K562 (cell line): ENCODE results near the gene USP15. TPM values are rescaled to one million over a fixed set of nuclear protein-coding genes. Genes with fewer than 3 reads are reported as not detected.

Experiments
- ATF1 ChIP-seq, 2 experiments: fragments of 450-650 bp in 1 of 2; IDR thresholded peaks; 2 replicates each; pipeline ENCODE4 v1.6.1; 2016; ENCODE audit warnings: missing compliant biosample characterization in 1 of 2, missing genetic modification characterization in 1 of 2
- BACH1 ChIP-seq: fragments of 200-800 bp; sonication (Bioruptor generic); IDR thresholded peaks from 2 replicates; pipeline ENCODE4 v1.6.1; 2016; ENCODE audit warnings: missing genetic modification characterization, missing compliant biosample characterization
- DMBX1 ChIP-seq: fragments of 250-450 bp; sonication (Bioruptor Pico); IDR thresholded peaks from 2 replicates; pipeline ENCODE4 v1.8.0; 2022; ENCODE audit warnings: inconsistent platforms, mild to moderate bottlenecking, moderate library complexity, borderline replicate concordance
- EWSR1 ChIP-seq: fragments of 450-650 bp; IDR thresholded peaks from 2 replicates; pipeline ENCODE4 v1.6.1; 2018; ENCODE audit warnings: borderline replicate concordance, mild to moderate bottlenecking, low read depth, moderate library complexity; ENCODE audit not compliant: partially characterized antibody
- KAT7 ChIP-seq: sonication (generic); formaldehyde crosslinking; IDR thresholded peaks from 2 replicates; pipeline ENCODE4 v1.8.0; 2022; ENCODE audit warnings: missing genetic modification reagents, mild to moderate bottlenecking, borderline replicate concordance
- MECOM ChIP-seq: fragments of 250-450 bp; sonication (Bioruptor Pico); IDR thresholded peaks from 2 replicates; pipeline ENCODE4 v1.8.0; 2022; ENCODE audit warnings: inconsistent platforms
- NCOA2 ChIP-seq, 2 experiments: fragments of 450-650 bp; IDR thresholded peaks; 2 replicates each; pipeline ENCODE4 v1.6.1; 2018; ENCODE audit warnings: mild to moderate bottlenecking in 2 of 2, moderate library complexity in 1 of 2; ENCODE audit not compliant: partially characterized antibody in 2 of 2
- NCOA4 ChIP-seq: fragments of 450-650 bp; IDR thresholded peaks from 2 replicates; pipeline ENCODE4 v1.6.1; 2018; ENCODE audit warnings: mild to moderate bottlenecking; ENCODE audit not compliant: partially characterized antibody
- NFE2 ChIP-seq: IDR thresholded peaks from 2 replicates; pipeline ENCODE4 v1.6.1; 2014; ENCODE audit warnings: antibody characterized with exemption, low read depth
- PURB ChIP-seq: sonication (generic); formaldehyde crosslinking; IDR thresholded peaks from 2 replicates; pipeline ENCODE4 v1.9.0; 2021; ENCODE audit warnings: low read depth, mild to moderate bottlenecking, missing genetic modification reagents
- RBM14 ChIP-seq: fragments of 200-400 bp; formaldehyde crosslinking; IDR thresholded peaks from 2 replicates; pipeline ENCODE4 v1.6.1; 2018; ENCODE audit warnings: low read depth, mild to moderate bottlenecking, low read length, moderate library complexity, borderline replicate concordance; ENCODE audit not compliant: insufficient read depth
- SAP30 ChIP-seq: fragments of 200-600 bp; sonication (generic); IDR thresholded peaks from 2 replicates; pipeline ENCODE4 v1.6.1; 2012; ENCODE audit warnings: borderline replicate concordance, low read depth, mild to moderate bottlenecking, moderate library complexity, low read length, control low read depth, inconsistent platforms; ENCODE audit not compliant: insufficient read depth, poor library complexity, severe bottlenecking
- SP1 ChIP-seq: sonication (generic); formaldehyde crosslinking; IDR thresholded peaks from 2 replicates; pipeline ENCODE4 v1.8.1; 2022; ENCODE audit warnings: mild to moderate bottlenecking, missing genetic modification reagents
- SRSF3 ChIP-seq: fragments of 200-400 bp; formaldehyde crosslinking; IDR thresholded peaks from 2 replicates; pipeline ENCODE4 v1.6.1; 2016; ENCODE audit warnings: mild to moderate bottlenecking, low read length, moderate library complexity; ENCODE audit not compliant: insufficient read depth
- ZNF316 ChIP-seq: fragments of 450-650 bp; IDR thresholded peaks from 2 replicates; pipeline ENCODE4 v1.6.1; 2016
- polyA plus RNA-seq, 8 experiments: library from polyadenylated mRNA; depleted of rRNA in 4 of 8; stranded (reverse) in 5 of 8; unstranded in 3 of 8; fragments of >200 nt; fragmentation: Nextera tagmentation in 2 of 8; fragmentation: Illumina TruSeq in 1 of 8; extraction: Ambion mirVana in 2 of 8; extraction: Trizol in 1 of 8; gene quantifications; 2 replicates each; pipeline versions ENCODE4 v1.2.1 to v1.2.3, GENCODE V29; 2011 to 2014; ENCODE audit warnings: inconsistent platforms in 1 of 8, missing spikeins in 1 of 8
- total RNA-seq, 7 experiments: library from RNA; depleted of rRNA in 6 of 7; stranded (reverse); fragments of >200 nt in 6 of 7; fragmentation: Illumina TruSeq in 2 of 7; extraction: Trizol in 2 of 7; gene quantifications; 2 replicates each; pipeline versions ENCODE4 v1.2.1 to v1.2.3, GENCODE V29; 2011 to 2021; ENCODE audit warnings: low replicate concordance in 1 of 7
- TF ChIP-seq, protein P1 (sequence below): fragments of 250-450 bp; sonication (Bioruptor Pico); IDR thresholded peaks from 2 replicates; pipeline ENCODE4 v1.4.0; 2020; ENCODE audit warnings: mild to moderate bottlenecking, moderate library complexity, borderline replicate concordance
- TF ChIP-seq, protein P2 (sequence below): fragments of 250-450 bp; sonication (Bioruptor Pico); IDR thresholded peaks from 2 replicates; pipeline ENCODE4 v1.4.0; 2020
- TF ChIP-seq, protein P3 (sequence below): IDR thresholded peaks from 2 replicates; pipeline ENCODE4 v1.6.1; 2016; ENCODE audit warnings: missing genetic modification characterization, missing compliant biosample characterization

The USP15 gene
- total and polyA plus RNA-seq, 9 of the 15 experiments (the other 6 are each of a cell fraction or from before 2014, with no cell fraction given), result 140 to 272 (median 182) TPM

DNA sequence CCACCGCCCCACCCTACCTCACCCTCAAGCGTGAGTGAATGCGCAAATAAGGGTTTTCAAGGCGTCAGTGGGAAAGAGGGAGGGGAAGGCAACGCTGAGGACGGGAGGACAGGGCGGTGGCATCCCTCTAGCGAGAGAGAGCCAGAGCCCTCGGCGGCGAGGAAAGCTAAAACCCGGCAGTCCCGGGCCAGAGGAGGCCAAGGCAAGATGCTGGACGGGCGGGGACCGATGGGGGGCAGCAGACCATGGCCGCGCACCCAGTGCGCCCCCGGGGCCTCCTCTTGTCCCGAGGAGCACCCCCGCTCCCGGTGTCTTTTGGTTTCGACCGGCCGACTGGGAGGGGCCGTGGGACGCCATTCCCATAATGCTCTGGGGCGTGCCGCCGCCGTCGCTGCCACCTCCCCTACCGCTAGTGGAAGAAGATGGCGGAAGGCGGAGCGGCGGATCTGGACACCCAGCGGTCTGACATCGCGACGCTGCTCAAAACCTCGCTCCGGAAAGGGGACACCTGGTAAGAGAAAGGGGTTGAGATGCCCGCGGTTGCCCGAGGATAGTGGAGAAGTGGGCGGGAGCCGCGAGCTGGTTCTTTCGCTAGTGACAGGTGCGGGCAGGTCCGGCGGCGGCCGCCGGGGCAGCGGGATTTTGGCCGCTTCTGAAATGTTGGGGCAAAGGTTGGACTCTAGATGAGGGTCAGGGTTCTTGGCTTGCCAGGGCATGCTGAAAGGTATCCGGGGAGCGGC is at the start of gene USP15 (continued):
- 0 out of 2 replicates have a peak, but pooled peaks have one; percentile 9 for TF ChIP-seq DMBX1 (CRISPR knock-in tag)
- TF ChIP-seq MECOM (CRISPR knock-in tag), result no peak
- TF ChIP-seq, protein P1, sequence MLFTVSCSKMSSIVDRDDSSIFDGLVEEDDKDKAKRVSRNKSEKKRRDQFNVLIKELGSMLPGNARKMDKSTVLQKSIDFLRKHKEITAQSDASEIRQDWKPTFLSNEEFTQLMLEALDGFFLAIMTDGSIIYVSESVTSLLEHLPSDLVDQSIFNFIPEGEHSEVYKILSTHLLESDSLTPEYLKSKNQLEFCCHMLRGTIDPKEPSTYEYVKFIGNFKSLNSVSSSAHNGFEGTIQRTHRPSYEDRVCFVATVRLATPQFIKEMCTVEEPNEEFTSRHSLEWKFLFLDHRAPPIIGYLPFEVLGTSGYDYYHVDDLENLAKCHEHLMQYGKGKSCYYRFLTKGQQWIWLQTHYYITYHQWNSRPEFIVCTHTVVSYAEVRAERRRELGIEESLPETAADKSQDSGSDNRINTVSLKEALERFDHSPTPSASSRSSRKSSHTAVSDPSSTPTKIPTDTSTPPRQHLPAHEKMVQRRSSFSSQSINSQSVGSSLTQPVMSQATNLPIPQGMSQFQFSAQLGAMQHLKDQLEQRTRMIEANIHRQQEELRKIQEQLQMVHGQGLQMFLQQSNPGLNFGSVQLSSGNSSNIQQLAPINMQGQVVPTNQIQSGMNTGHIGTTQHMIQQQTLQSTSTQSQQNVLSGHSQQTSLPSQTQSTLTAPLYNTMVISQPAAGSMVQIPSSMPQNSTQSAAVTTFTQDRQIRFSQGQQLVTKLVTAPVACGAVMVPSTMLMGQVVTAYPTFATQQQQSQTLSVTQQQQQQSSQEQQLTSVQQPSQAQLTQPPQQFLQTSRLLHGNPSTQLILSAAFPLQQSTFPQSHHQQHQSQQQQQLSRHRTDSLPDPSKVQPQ (CRISPR knock-in tag), result 0 out of 2 replicates have a peak, but pooled peaks have one; percentile 14
- TF ChIP-seq RBM14, result 0 out of 2 replicates have a peak, but pooled peaks have one; percentile 44
- TF ChIP-seq BACH1 (tag), result 0 out of 2 replicates have a peak, but pooled peaks have one; percentile 15
- TF ChIP-seq SP1 (CRISPR knock-in tag), result peak; percentile 90
- no peak; the same call in 1 of the 2 replicates for TF ChIP-seq NFE2
- no peak for TF ChIP-seq ATF1 (CRISPR knock-in tag; IDR thresholded peaks at IDR 0.05)
- peak; percentile 86 for TF ChIP-seq ATF1 (tag; IDR thresholded peaks at IDR 0.05)
- TF ChIP-seq NCOA4, result no peak
- no peak for TF ChIP-seq EWSR1
- TF ChIP-seq, protein P2, sequence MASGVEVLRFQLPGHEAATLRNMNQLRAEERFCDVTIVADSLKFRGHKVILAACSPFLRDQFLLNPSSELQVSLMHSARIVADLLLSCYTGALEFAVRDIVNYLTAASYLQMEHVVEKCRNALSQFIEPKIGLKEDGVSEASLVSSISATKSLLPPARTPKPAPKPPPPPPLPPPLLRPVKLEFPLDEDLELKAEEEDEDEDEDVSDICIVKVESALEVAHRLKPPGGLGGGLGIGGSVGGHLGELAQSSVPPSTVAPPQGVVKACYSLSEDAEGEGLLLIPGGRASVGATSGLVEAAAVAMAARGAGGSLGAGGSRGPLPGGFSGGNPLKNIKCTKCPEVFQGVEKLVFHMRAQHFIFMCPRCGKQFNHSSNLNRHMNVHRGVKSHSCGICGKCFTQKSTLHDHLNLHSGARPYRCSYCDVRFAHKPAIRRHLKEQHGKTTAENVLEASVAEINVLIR (CRISPR knock-in tag), result no peak
- peak; percentile 61 for TF ChIP-seq SAP30
- TF ChIP-seq, protein P3, sequence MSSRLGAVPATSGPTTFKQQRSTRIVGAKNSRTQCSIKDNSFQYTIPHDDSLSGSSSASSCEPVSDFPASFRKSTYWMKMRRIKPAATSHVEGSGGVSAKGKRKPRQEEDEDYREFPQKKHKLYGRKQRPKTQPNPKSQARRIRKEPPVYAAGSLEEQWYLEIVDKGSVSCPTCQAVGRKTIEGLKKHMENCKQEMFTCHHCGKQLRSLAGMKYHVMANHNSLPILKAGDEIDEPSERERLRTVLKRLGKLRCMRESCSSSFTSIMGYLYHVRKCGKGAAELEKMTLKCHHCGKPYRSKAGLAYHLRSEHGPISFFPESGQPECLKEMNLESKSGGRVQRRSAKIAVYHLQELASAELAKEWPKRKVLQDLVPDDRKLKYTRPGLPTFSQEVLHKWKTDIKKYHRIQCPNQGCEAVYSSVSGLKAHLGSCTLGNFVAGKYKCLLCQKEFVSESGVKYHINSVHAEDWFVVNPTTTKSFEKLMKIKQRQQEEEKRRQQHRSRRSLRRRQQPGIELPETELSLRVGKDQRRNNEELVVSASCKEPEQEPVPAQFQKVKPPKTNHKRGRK, result no peak
- no peak for TF ChIP-seq SRSF3
- no peak for TF ChIP-seq NCOA2 (IDR thresholded peaks at IDR 0.05; ENCODE audit: partially characterized antibody in 2 of 2)
- no peak for TF ChIP-seq PURB
- no peak for TF ChIP-seq ZNF316
- peak; percentile 80; the same call in 1 of the 2 replicates for TF ChIP-seq KAT7 (CRISPR knock-in tag)
